ENCODE data around the gene MYO1D.

Gene MYO1D

DNA sequence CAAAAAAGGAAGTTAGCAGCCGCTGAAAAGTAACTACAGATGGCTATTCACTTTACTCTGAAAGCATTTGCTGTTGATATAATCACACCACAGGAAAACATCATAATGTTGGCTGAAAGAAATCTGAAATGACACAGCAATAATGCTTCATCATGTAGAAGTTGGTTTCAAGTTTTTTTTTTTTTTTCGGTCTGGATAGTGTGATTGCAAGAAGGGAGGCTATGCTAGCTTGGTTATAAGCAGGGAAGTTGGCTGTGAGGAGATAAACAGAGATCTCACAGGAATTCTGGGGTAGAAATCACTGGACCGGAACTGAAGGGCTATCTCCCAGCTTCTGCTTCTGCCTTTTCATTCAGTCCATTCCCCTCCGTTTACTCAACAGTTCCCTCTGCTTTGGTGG lies 57.9 kb downstream of the MYO1D start:
- no peak for DNase-seq (ENCODE audit: low read depth in 2 of 2)

DNA sequence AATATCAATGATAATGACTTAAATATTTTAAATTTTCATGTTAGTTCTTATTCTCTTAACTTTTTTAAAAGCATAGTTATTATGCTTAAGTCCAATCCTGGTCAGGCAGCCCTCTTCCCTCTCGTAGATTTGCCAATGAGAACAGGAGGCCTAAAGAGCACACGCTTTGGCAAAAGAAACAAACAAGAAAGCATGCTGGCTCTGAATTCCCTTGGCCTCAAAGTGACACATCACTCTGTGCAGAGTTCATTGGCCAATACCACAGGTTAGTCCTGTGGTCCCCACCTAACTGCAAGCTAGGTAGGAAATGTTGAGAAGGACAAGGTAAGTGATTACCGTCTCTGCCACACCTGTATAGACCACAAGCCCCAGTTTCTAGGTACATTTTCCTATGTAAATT lies 61.5 kb downstream of the MYO1D start:
- DNase-seq (ENCODE audit: low read depth in 2 of 2) = no peak

DNA sequence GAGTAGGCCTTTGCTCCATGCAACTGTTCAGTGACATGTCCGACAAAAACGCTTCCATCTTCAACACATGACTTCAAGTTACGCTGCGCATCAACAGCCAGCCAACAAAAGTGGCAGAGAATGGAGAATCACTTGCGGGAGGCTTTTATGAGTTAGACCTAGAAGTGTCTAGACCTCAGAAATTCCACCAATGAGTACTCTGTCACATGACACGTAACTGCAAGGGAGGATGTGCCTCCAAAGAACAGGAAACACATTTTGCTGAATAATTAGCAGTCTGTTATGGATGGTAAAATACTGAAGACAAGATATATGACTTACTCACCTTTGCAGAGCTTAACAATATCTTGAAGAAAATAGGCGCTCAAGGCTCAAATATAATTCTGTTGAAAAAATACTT lies 62.1 kb downstream of the MYO1D start:
- no peak for DNase-seq (ENCODE audit: low read depth in 2 of 2)

DNA sequence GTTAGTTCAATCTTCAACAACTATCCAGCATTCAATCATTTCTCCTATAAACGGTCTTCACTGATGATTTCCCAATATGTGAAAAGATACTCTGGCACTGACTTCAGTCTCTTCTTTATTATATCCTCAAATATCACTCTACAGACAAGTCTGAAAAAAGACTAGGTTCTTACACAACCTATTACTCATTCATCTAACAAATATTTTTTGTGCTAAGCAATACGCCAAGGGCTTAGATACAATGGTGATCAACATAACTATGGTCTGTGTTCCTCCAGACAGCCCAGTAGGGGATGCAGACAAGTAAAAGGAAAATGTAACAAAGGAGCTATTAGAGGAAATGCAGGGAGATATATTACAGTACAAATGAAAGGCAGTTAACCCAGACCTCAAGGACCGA lies 63.9 kb downstream of the MYO1D start:
- no peak for DNase-seq (ENCODE audit: low read depth in 2 of 2)

DNA sequence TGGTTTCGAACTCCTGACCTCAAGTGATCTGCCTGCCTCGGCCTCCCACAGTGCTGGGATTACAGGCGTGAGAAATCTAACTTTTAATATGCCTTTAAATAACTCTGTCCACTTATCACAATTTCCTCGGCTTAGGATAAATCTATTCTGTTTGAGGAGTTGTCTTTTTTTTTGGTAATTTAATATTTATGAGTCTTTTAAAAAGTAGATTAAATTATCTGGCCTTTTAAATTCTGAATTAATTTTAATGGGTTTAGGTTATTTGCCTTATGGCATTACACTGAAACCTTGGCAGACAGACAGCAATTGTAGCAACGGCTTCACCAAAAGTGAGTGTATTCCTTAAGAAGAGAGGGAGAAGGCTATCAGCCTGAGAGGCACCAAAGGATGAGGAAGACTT lies 66.2 kb downstream of the MYO1D start:
- no peak for DNase-seq (ENCODE audit: low read depth in 2 of 2)

DNA sequence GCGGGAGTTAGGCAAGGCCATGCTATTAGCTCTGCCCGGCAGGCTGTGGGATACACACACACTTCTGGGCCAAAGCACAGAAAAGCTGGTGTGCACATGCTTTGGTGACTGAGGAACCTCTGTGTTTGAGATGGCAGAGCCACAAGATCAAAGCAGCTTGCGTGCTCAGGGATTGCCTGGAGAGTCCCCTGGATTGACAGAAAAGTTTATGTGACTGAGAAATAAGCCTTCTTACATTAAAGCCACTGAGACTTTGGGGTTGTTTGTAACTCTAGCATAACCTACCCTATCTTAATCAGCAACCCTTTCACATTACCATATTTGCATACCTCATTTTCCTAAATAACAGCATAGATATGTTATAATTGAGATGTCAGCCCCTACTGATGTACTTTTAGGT lies 69.3 kb downstream of the MYO1D start:
- DNase-seq (ENCODE audit: low read depth in 2 of 2) = no peak

DNA sequence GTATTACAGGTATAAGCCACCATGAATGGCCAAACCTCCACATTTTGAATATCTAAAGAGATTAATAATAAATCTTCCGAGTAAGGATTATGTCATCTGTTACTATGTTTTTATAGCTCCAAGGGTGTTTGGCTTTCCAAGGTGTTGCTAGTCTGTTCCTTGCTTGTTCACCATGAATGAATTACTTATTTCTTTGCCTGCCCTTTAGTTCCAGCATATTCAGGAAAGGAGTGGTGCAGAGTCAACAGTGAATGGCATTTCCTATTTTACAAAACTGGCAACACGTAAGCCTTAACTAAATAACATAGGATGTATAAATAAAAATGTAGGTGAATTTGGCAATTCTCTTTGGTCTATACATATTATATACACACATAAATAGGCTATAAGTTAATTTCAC lies 70.3 kb downstream of the MYO1D start:
- no peak for DNase-seq (ENCODE audit: low read depth in 2 of 2)

DNA sequence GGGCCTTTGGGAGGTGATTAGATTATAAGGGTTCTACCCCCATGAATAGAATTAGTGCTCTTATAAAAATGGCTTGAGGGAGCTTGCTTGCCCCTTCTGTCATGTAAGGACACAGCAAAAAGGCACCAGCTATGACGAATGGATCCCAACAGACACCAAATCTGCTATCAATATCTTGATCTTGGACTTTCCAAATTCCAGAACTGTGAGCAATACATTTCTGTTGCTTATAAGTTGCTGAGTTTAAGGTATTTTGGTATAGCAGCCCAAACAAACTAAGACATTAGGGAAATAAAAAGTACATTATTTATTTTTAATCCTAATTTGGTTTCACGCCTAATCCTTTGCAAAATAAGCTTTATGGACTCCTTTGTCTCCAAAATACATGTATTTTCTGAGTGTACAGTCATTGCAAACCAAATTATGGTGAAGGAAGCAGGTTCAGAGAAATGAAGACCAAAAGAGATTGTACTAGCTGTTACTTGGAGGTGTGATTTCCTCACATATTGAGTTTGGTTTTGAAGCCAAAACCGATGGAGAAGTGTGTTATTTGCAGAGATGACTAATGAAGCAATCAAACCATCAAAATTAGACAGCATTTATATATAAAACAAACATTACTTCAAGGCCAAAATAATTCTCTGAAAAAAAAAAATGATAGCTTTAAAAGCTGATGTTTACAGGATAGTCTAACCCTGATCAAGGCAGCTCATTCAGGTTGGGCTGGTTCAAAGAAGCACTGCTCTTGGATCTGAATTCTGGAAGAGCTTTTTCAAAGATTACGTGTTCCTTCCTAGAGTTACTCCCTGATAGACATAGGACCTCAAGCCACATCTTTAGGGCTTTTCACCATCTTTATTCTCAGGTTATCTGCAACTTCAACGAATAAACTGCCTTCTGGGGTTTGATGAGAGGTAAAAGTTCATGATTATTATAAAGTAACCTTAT lies 71.6 kb downstream of the MYO1D start:
- DNase-seq (ENCODE audit: low read depth in 2 of 2) = no peak

DNA sequence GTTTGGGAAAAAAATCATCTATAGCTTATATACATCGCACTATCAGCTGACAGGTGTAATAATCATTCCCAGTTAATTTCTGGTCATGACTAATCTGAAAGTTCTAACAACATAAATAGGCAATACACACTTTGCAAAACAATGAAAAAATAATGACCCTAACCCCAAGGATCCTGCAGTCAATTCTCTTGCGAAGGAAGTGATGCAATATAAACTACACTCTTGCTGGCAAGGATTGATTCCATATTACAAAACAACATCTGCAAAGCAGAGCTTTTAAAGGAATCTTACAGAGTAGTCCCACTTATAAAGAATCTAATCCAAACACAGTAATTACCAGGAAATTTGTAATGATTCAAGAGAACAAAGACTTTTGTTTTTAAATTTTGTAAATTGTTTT lies 73.4 kb downstream of the MYO1D start:
- no peak for DNase-seq (ENCODE audit: low read depth in 2 of 2)

DNA sequence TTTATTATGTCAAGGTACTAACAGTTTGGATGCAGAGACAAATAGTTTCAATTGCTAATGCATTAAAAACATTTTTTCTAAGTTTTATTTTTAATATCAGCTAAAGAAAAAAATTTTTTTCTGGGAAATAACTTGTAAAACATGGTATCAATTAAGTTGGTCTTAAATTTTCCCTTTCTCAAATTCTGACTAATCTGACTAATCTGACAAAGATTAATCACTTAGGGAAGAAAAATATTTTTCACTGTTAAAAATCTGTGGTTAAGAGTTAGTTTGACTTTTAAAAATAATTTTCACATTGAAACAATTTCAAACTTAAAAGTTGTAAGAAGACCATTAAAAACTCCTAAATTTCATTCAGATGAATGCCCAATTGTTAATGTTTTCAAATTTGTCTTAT lies 74.6 kb downstream of the MYO1D start:
- no peak for DNase-seq (ENCODE audit: low read depth in 2 of 2)

DNA sequence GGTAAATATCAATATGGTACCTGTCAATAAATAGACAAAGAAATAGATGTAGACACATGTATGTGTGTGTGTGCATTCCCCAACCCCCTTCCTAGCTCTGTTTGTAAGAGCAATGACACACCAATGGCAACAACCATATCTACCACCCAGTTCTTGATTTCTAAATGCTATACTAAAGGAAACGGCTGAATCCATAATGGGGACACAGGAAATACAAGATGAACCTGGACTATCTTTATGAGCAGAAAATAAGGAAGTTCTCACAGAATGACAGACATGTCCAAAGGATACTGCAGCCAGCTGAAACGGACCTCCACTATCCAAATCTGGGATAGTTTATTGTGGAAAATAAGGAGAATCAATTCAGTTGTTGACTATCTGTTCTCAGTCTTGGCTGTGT lies 75.3 kb downstream of the MYO1D start:
- DNase-seq (ENCODE audit: low read depth in 2 of 2) = no peak

DNA sequence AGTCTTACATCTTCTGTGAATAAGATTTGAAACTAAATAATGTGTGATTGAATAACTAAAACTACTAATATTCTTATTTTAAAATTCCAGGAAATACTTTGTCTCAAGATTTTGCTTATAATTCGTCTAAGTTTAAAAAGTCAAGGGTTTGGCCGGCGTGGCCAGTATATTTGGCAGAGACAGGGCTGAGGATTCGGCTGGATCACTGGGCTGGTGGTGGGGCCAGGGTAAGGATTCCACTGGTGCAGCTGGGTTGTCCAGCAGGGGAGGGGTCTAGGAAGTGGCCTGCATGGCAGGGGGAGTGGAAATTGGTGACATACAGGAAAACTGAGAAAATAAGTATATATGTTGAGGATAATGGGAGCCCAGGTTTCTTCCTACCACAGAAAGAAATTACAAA lies 75.7 kb downstream of the MYO1D start:
- DNase-seq (ENCODE audit: low read depth in 2 of 2) = no peak

DNA sequence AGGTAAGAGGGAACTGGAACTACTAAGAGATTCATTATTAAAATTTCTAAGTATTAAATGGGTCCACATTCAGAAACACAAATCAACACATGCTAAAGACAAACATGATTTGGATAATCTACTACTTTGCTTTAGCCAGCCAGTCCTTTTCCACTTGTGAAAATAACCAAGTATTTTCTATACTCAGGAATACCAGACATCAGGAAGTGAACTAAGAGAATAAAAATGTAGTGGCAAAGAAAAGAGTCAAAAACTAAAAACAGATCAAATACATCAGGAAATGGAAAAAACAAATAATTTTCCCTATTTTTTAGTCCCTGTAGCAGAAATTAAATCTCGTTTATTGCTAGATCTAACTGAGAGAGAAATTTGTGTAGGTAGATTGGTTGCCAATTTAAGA lies 78.0 kb downstream of the MYO1D start:
- no peak for DNase-seq (ENCODE audit: low read depth in 2 of 2)

DNA sequence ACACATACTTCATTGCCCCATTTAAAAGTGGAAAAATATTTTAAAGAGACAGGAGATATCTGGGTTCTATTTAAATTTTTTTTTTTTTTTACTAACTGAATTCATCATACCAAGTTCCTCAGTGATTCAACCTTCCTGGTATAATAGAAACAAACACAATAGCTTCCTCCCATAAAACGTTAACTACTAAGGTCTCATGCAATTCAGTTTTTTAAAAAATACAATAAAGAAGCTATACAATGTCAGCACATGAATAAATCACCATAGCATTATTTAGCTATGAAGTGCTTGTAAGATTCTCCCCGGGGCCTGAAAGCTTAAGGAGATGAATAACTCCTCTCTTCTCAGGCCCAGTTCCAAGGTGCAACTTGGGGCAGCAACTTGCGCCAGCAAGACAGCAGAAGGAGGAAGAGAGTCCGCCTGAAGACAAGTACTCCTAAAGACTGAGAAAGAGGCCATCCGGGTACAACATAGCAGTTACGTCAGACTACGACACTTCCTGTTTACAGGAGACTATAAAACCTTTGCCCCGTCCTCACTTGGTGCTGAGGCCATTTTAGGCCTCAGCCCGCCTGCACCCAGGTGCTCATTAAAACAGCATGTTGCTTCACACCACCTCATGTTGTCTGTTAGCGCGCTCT lies 81.5 kb downstream of the MYO1D start:
- no peak for DNase-seq (ENCODE audit: low read depth in 2 of 2)

DNA sequence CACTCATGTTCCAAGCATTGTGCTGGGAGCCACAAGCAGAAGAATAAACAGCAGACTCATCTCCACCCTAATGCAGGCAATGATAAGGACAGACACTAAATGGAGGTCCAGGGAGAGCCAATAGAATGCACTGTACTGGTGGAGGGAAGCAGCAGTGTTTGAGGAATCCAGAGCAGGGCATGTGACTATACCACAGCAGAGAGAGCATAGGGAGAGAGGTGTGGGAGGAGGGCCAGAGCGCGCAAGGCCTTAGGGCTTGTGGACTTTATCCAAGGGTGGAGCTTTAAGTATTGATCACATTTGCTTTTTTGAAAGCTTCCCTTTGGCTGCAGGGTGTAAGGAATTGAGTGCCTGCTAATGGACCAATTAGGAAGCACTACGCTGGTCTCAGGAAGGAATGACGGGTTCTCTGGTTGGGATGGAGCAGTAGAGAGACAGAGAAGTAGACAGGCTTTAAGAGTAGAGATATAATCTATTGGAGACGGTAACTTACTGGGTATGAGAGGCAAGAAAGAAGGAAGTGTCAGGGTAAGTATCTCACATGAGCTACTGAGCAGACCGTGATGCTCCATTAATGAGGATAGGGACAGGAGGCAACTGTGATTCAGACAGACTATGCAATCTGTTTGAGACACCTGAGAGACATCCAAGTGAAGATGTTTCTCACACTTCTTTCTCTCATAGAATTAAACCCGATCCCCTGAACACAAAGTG lies 82.2 kb downstream of the MYO1D start:
- no peak for DNase-seq (ENCODE audit: low read depth in 2 of 2)

DNA sequence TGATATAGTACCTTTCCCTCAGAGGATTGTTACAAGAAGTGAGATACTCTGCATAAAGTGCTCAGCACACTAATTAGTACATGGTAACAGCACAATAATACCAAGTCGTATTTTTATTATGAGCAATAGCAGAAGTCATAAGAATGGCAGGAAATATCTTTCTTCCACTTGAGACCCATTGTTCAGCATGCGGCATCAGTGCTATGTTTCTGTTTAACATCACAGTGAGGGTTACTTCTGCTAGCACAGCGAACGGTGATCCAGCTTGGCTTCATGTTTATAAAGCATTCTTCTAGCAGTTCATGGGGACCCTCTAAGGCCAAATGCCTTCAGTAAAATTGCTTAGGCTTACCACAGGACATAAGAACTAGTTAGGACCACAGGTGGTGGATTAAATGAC lies 83.1 kb downstream of the MYO1D start:
- DNase-seq (ENCODE audit: low read depth in 2 of 2) = no peak

DNA sequence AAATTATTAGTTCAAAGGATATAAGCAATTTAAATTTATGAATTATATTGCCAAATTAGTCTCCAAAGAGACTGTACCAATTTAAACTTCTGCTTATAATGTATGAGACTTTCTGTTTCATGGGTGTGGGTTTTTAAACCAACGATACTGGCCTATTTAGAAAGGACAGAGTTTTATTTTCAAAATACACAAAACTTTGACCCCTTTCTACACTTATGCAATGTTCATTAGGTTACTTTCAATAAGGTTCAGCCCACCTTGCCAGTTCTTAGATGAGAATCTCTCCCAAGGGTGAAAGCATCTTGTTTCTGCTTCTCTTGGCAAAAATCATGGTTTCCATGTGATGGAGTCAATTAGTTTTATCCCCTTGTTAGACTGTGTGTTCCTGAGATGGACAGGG lies 84.7 kb downstream of the MYO1D start:
- DNase-seq (ENCODE audit: low read depth in 2 of 2) = no peak

DNA sequence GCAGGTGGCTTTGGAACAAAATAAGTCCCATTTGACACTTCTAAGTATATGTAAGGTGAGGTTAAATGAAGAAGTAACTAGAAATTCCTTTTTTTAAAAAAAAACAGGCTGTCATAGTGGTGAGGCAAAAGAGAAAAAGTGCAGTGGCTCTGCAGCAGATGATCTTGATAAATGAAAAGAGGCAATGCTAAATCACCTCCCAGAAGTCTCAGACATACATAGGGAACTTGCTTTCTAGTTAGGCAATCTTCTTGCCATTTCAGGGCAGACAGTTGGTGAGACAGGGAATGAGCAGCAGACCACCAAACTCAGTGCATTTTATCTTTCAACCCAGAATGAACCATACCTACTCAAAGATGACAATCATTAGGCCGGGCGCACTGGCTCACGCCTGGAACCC lies 90.8 kb downstream of the MYO1D start:
- no peak for DNase-seq (ENCODE audit: low read depth in 2 of 2)

DNA sequence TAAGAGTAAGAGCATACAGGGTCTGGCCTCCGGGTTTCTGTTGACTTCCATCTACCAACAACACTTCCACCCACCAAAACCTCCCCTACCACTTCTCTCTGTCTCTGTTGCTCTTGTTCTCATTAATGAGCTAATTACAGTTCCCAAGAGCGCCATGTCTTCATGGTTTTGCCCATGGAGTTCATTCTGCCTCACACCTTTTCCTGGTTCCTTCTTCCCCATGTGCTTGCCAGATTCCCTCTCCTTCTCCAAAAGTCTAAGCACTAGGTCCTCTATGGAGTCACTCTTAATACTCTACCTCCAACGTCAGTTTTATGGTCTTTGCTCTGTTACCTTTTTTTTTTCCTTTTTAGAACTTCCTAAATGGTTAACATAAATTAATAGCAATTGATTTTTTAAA lies 92.8 kb downstream of the MYO1D start:
- DNase-seq (ENCODE audit: low read depth in 2 of 2) = no peak

DNA sequence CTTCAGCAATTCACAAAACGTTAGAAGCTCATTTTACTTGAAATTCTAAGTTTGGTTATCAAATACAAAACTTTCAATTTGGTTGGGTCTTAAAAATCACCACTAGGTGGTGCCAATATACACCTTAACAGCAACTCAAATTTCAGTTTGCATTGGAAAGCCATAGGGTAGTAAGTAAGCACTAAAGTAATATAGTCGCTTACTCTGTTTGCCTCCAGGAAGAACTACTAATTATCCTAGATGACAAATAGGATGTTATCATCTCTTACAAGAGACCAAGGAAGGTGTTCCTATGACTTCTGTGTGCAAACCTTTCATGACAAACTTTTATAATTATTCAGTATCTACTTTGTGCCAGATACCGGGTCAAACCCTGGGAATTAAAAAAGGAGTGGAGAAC lies 93.3 kb downstream of the MYO1D start:
- no peak for DNase-seq (ENCODE audit: low read depth in 2 of 2)

DNA sequence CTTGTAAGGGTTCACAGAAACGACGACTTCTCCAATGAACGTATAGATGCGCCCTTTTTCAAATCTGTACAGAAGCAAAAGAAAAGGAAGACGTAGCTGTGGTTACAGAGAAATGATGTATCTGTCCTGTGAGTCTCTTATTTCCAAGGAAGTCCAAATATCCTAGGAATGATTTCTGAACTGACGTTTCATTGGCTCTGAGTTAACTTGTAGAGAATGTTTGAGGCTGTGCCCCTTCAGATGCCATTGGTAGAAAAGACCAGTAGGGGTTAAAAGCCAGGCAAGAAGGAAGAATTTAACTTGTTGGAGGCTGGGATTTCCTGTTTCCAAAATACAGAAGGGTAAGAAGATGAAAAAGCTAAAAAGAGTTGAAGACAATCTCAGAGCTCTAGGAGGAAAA lies 96.2 kb downstream of the MYO1D start:
- no peak for DNase-seq (ENCODE audit: low read depth in 2 of 2)

DNA sequence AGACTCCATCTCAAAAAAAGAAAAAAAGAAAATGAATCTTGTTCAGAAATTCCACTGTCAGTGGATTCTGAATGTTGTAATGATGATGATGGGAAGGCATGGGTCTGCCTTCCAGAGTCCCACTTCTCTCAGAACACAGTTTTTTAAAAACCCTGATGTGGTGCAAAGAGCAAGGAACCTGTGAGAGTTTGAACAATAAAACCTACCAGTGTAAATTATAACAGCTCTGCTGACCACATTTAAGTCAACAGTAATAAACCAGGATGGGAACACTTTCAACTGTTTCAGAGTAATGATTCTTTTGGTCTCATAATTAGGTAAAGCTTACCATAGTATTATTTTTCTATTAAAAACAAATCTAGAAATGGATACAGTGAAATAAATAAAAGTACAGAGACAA lies 99.0 kb downstream of the MYO1D start:
- no peak for DNase-seq (ENCODE audit: low read depth in 2 of 2)

DNA sequence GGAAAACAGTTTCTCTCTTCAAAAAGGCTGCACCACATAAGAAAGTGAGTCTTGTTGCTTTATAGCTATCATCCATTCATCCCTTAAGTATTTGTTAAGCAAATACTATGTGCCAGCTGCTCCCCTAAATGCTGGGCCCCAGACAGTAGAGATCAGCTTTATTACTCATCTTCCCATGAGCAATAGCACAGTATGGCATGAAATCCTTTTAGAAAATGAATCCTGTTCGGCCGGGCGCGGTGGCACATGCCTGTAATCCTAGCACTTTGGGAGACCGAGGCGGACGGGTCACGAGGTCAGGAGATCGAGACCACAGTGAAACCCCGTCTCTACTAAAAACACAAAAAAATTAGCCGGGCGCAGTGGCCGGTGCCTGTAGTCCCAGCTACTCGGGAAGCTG lies 99.5 kb downstream of the MYO1D start:
- no peak for DNase-seq (ENCODE audit: low read depth in 2 of 2)

Data from stimulated activated CD4-positive, alpha-beta T cell treated with anti-CD3 and anti-CD28 coated beads, Interleukin-15, amount 100 ng/mL, for 48 hours (primary cell).